ENCODE measurements around the gene KRT78.

DNA sequence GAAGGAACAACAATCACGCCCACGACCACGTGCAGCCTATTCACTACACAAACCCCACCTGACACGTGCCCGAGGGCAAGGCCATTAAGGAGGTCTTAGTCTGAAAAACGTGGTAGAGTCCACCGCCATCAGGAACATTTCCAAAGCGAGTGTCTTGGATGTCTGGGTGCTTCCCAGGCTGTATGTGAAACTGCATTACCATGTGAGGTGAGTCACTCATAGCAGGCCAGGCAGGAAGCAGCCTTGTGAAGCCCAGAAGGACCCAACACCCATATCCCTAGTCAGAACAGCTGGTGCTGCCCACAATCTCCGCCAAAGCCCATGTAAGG lies 11.4 kb downstream of the KRT78 start:
- TF ChIP-seq, protein P1, sequence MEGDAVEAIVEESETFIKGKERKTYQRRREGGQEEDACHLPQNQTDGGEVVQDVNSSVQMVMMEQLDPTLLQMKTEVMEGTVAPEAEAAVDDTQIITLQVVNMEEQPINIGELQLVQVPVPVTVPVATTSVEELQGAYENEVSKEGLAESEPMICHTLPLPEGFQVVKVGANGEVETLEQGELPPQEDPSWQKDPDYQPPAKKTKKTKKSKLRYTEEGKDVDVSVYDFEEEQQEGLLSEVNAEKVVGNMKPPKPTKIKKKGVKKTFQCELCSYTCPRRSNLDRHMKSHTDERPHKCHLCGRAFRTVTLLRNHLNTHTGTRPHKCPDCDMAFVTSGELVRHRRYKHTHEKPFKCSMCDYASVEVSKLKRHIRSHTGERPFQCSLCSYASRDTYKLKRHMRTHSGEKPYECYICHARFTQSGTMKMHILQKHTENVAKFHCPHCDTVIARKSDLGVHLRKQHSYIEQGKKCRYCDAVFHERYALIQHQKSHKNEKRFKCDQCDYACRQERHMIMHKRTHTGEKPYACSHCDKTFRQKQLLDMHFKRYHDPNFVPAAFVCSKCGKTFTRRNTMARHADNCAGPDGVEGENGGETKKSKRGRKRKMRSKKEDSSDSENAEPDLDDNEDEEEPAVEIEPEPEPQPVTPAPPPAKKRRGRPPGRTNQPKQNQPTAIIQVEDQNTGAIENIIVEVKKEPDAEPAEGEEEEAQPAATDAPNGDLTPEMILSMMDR (IDR thresholded peaks at IDR 0.05): no peak
- TF ChIP-seq POLR2A (IDR thresholded peaks at IDR 0.05): no peak

All from heart left ventricle (tissue), 13 donors.